ENCODE results near the gene DLL1. TPM values are rescaled to one million over a fixed set of nuclear protein-coding genes. Genes with fewer than 3 reads are reported as not detected.
A peak's percentile ranks its signal among the peaks of the same experiment; 100 is the strongest.

DLL1 gene
- total and polyA plus RNA-seq, 12 donors, result 0.75 to 13.3 (median 7.7) TPM

- WGBS, 4 donors, result 84 to 91% (median 89%) methylated on average over 33 of the region's 33 CpGs
- H3K27ac ChIP-seq, result peak overlapping the region in 1 of 5 donors; percentile 78
- no peaks in the 10 kb centered on the region for H3K27me3 ChIP-seq
- intact Hi-C loops (cut with DNase I), result no loop called here
- H3K9me3 ChIP-seq (replicated peaks in 1 of 3), result no peaks in the 10 kb centered on the region
- H3K4me1 ChIP-seq (replicated peaks in 1 of 2), result peaks cover 20 to 37% of the 10 kb centered on the region in 2 donors
- peak in 1 of 7 donors; percentile 11 for DNase-seq
- no peak for TF ChIP-seq POLR2A (IDR thresholded peaks at IDR 0.05)
- no peak for TF ChIP-seq CTCF (IDR thresholded peaks at IDR 0.05)
- H3K36me3 ChIP-seq (replicated peaks in 1 of 2), result peaks cover 0 to 23% of the 10 kb centered on the region in 2 donors
- H3K4me3 ChIP-seq, result peak overlapping the region in 1 of 4 donors; percentile 71
These were observed 2.7 kb downstream of the DLL1 start for GRCh38 chr6:170288091-170288631.

- peaks cover 20 to 32% of the 10 kb centered on the region in 2 donors for H3K4me1 ChIP-seq (replicated peaks in 1 of 2)
- TF ChIP-seq POLR2A (IDR thresholded peaks at IDR 0.05) (no peak), CTCF (IDR thresholded peaks at IDR 0.05) (no peak)
- intact Hi-C loops (cut with DNase I), result no loop called here
- peak overlapping the region in 1 of 5 donors; percentile 78 for H3K27ac ChIP-seq
- peak in 3 of 7 donors; percentile 30 to 53 (median 32) for DNase-seq
- 70 to 75% (median 71%) methylated on average over 7 to 12 of the region's 12 CpGs for WGBS, 4 donors
- no peak overlapping the region for H3K4me3 ChIP-seq
- H3K9me3 ChIP-seq (replicated peaks in 1 of 3), result no peaks in the 10 kb centered on the region
- H3K36me3 ChIP-seq (replicated peaks in 1 of 2), result peaks cover 0 to 26% of the 10 kb centered on the region in 2 donors
- H3K27me3 ChIP-seq, result no peaks in the 10 kb centered on the region
These were observed 3.5 kb downstream of the DLL1 start for GRCh38 chr6:170287371-170287876.

- Histone ChIP-seq H3K27me3 (no peaks in the 10 kb centered on the region), H3K4me1 (replicated peaks in 1 of 2) (peaks cover 19 to 27% of the 10 kb centered on the region in 2 donors), H3K36me3 (replicated peaks in 1 of 2) (peaks cover 0 to 26% of the 10 kb centered on the region in 2 donors), H3K27ac (peak overlapping the region in 1 of 5 donors; percentile 78), H3K4me3 (no peak overlapping the region), H3K9me3 (replicated peaks in 1 of 3) (no peaks in the 10 kb centered on the region)
- no peak for DNase-seq
- intact Hi-C loops (cut with DNase I), result no loop called here
- TF ChIP-seq POLR2A (IDR thresholded peaks at IDR 0.05), result no peak
- TF ChIP-seq CTCF (IDR thresholded peaks at IDR 0.05), result no peak
- WGBS, 4 donors, result 46 to 75% (median 71%) methylated on average over 2 of the region's 2 CpGs
These were observed 4.0 kb downstream of the DLL1 start for GRCh38 chr6:170286934-170287265.

- Histone ChIP-seq H3K4me3 (no peak overlapping the region), H3K36me3 (replicated peaks in 1 of 2) (peaks cover 0 to 26% of the 10 kb centered on the region in 2 donors), H3K27me3 (no peaks in the 10 kb centered on the region), H3K4me1 (replicated peaks in 1 of 2) (peaks cover 14 to 23% of the 10 kb centered on the region in 2 donors), H3K27ac (peak overlapping the region in 1 of 5 donors; percentile 78), H3K9me3 (replicated peaks in 1 of 3) (no peaks in the 10 kb centered on the region)
- no peak for TF ChIP-seq POLR2A (IDR thresholded peaks at IDR 0.05)
- no peak for TF ChIP-seq CTCF (IDR thresholded peaks at IDR 0.05)
- intact Hi-C loops (cut with DNase I), result no loop called here
- peak in 2 of 7 donors; percentile 29 to 40 for DNase-seq
- 51 to 78% (median 61%) methylated on average over 10 to 26 of the region's 26 CpGs for WGBS, 4 donors
These were observed 4.5 kb downstream of the DLL1 start for GRCh38 chr6:170286246-170286933.
